Measurements from ENCODE around the gene COL4A4.

COL4A4 gene

DNA sequence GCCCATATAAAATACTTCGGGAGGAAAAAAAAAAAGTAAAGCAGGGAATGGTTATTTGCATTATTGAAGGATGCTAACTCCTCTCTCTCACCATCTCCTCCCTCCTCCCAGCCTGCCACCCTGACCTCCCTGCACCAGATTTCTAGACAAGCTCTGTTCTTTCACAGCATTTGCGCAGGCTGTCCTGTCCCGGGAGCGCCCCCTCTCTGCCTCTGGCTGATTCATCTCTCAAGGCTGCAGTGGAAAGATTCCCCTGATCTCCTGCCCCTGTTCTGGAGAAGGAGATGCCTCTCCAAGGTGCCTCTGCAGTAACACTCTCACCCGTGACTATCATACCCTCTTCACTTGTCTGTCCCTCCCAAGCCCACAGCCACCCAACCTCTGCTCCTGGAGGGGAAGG is 38.5 kb downstream of the COL4A4 start:
- ATAC-seq (replicated peaks; ENCODE audit: extremely low read depth, poor library complexity, severe bottlenecking) (no peak), DNase-seq (ENCODE audit: low spot score in 2 of 2) (no peak)
- Mint-ChIP-seq H3K9me3 (no peaks in the 10 kb centered on the region), H3K4me1 (peaks cover 4% of the 10 kb centered on the region), H3K36me3 (ENCODE audit: insufficient read depth) (no peaks in the 10 kb centered on the region), H3K27ac (ENCODE audit: low read depth) (no peak overlapping the region), H3K27me3 (peaks cover 55% of the 10 kb centered on the region), H3K4me3 (no peak overlapping the region)

DNA sequence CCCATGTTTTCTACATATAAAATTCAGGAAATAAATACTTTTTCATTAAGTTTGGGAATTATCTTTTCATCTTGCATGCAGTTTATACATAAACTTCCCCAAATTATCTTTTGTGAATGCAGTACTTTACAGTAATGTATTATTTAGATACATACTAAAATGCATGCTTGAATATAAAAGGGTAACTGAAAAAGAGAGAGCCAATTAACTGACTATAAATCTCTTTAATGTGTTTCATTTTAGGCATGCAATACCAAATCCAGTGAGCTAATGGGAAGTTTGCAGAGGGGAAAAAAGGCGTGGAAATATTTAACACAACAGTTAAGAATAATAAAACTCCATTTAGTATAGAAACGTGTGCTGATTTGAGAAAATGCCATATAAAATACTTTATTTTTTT is 39.2 kb downstream of the COL4A4 start:
- ATAC-seq (replicated peaks; ENCODE audit: extremely low read depth, poor library complexity, severe bottlenecking) (no peak), DNase-seq (ENCODE audit: low spot score in 2 of 2) (no peak)
- peaks cover 49% of the 10 kb centered on the region for H3K27me3 Mint-ChIP-seq
- H3K27ac Mint-ChIP-seq (ENCODE audit: low read depth): no peak overlapping the region
- no peaks in the 10 kb centered on the region for H3K9me3 Mint-ChIP-seq
- no peak overlapping the region for H3K4me3 Mint-ChIP-seq
- H3K4me1 Mint-ChIP-seq: peaks cover 4% of the 10 kb centered on the region
- no peaks in the 10 kb centered on the region for H3K36me3 Mint-ChIP-seq (ENCODE audit: insufficient read depth)

DNA sequence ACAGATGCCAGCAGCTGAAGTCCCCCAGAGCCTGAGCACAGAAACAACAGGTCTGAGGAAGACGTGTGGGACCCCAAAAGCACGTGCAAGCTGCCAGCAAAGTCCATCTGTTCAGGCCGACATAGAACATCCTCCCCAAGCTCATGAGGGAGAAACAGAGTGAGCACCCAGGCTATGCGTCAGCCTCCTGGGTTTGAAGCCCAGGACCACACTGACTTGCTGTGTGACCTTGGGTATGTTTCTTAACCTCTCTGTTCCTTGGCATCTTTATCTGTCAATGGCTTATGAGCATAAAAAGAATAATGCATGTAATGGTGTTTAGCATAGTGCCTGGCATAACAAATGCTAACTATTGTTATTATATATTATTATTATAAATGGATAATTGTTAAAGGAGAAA is 40.3 kb downstream of the COL4A4 start:
- DNase-seq (ENCODE audit: low spot score in 2 of 2): no peak
- no peaks in the 10 kb centered on the region for H3K36me3 Mint-ChIP-seq (ENCODE audit: insufficient read depth)
- H3K27me3 Mint-ChIP-seq: peaks cover 43% of the 10 kb centered on the region
- no peak overlapping the region for H3K27ac Mint-ChIP-seq (ENCODE audit: low read depth)
- H3K4me1 Mint-ChIP-seq: peaks cover 4% of the 10 kb centered on the region
- ATAC-seq (replicated peaks; ENCODE audit: extremely low read depth, poor library complexity, severe bottlenecking): no peak
- no peak overlapping the region for H3K4me3 Mint-ChIP-seq
- H3K9me3 Mint-ChIP-seq: no peaks in the 10 kb centered on the region

DNA sequence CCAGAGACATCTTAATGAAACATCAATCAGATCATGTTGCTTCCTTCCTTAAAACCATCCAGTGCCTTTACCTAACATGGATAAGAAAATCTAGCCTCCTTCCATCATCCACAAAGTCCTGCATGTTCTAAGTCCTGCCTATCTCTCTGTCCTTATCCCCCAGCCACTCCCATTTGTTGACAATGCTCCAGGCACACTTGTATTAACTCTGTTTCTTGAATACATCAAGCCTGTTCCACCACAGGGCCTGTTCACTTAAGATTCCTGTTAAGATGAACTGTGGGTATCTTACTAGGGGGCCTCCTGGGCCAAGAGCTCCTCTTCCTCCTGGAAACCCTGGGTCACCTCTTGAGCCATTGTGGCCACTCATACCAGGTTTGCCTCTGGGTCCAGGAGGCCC is 45.7 kb downstream of the COL4A4 start:
- Mint-ChIP-seq H3K27me3 (peaks cover 43% of the 10 kb centered on the region), H3K9me3 (no peaks in the 10 kb centered on the region), H3K4me3 (no peak overlapping the region), H3K4me1 (peaks cover 4% of the 10 kb centered on the region), H3K36me3 (ENCODE audit: insufficient read depth) (no peaks in the 10 kb centered on the region), H3K27ac (ENCODE audit: low read depth) (no peak overlapping the region)
- no peak for ATAC-seq (replicated peaks; ENCODE audit: extremely low read depth, poor library complexity, severe bottlenecking)
- DNase-seq (ENCODE audit: low spot score in 2 of 2): no peak

DNA sequence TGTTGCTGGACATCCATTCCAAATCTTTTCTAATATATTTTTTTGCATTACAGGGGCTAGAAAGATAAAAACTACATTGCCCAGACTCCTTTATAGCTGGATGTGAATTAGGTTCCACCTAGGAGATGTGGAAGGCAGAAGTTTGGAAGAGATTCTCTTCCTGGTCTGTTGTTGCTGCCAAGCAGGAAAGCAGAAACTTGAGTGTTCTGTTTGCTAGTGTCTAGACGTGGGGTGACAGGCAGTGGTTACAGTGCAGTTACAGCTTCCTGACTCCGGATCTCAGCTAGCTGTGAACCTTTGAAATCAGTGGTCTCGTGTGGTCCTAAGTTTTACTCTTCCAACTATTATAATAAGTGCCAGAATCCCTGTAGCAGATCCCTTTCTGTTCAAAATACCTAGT is 46.2 kb downstream of the COL4A4 start:
- Mint-ChIP-seq H3K4me1 (no peaks in the 10 kb centered on the region), H3K27me3 (peaks cover 43% of the 10 kb centered on the region), H3K36me3 (ENCODE audit: insufficient read depth) (no peaks in the 10 kb centered on the region), H3K9me3 (no peaks in the 10 kb centered on the region), H3K4me3 (no peak overlapping the region), H3K27ac (ENCODE audit: low read depth) (no peak overlapping the region)
- DNase-seq (ENCODE audit: low spot score in 2 of 2): no peak
- ATAC-seq (replicated peaks; ENCODE audit: extremely low read depth, poor library complexity, severe bottlenecking): no peak

DNA sequence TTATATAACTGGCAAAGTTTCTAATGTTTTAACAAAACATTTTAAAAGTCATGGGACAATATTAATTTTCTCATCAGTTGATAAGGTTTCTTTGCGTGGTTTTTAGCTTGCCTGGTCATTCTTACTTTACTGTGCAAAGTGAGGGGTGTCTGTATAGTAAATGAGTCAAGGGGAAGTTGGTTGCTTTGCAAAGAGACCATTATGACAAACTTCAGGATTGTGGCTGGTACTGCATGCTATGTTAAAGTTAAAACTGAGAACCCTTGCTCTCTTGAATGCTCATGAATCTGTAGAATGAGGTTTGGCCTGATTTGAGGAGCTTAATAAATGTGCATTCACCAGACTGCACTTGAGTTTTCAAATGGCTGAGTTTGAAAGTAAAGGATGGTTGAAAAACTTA is 47.0 kb downstream of the COL4A4 start:
- Mint-ChIP-seq H3K27me3 (peaks cover 48% of the 10 kb centered on the region), H3K4me3 (no peak overlapping the region), H3K27ac (ENCODE audit: low read depth) (no peak overlapping the region), H3K9me3 (no peaks in the 10 kb centered on the region), H3K4me1 (no peaks in the 10 kb centered on the region), H3K36me3 (ENCODE audit: insufficient read depth) (no peaks in the 10 kb centered on the region)
- DNase-seq (ENCODE audit: low spot score in 2 of 2) (no peak), ATAC-seq (replicated peaks; ENCODE audit: extremely low read depth, poor library complexity, severe bottlenecking) (no peak)

DNA sequence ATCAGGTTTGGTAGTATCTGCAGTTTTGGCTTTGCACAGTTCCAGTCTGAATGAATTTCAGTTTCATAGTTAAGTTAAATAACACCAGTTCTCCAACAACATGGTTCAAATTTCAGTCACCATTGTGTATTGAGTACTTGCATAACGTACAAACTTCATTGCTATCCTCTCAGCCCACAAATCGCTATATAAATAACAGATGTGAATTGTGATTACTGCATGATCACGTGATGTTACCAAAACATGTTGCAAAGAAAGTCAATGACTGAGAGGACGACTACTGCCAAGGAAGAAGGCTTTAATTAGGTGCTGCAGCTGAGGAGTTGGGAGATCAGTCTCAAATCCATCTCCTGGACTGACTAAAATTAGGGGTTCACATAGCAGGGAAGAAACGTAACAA is 48.2 kb downstream of the COL4A4 start:
- DNase-seq (ENCODE audit: low spot score in 2 of 2) (no peak), ATAC-seq (replicated peaks; ENCODE audit: extremely low read depth, poor library complexity, severe bottlenecking) (no peak)
- H3K27me3 Mint-ChIP-seq: peaks cover 42% of the 10 kb centered on the region
- no peak overlapping the region for H3K4me3 Mint-ChIP-seq
- H3K36me3 Mint-ChIP-seq (ENCODE audit: insufficient read depth): no peaks in the 10 kb centered on the region
- H3K4me1 Mint-ChIP-seq: no peaks in the 10 kb centered on the region
- H3K9me3 Mint-ChIP-seq: no peaks in the 10 kb centered on the region
- H3K27ac Mint-ChIP-seq (ENCODE audit: low read depth): no peak overlapping the region

DNA sequence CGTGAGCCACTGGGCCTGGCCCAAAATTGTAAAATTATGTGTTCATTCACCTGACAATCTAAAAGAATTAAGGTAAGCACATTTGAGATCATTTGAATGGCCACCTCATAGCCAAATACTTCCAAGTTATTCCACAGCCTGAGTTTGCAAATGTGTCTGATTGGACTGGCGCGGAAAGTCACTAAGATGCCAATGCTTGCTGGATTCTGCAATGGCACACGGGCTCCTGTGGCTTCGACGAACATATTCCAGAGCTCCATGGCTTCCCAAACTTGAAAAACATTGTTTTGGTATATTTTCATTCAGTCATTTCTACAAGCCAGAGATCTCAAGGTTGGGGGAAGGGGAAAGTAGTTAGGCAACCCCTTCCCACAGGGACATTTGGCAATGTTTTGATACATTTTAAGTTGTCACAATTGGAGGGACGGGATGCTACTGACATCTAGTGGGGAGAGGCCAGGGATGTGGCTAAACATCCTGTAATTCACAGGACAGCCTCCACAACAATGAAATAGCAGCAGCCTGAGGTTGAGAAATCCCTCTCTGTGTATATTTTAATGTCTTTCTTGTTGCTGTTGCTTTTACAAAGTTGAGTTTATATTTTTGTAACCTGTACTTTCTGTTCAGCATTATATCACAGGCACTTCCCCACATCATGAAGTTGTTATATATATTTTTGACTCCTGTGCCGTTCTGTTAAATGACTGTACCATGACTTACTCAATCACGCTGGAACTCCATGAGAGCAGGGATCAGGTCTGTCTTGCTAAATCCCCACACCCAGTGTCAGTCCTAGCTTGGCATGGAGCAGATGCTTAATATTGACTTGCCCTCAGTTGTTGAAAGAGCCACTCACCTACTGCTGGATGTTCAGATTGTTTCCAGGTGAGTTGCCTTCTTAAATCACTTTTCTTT is 56.9 kb downstream of the COL4A4 start:
- Mint-ChIP-seq H3K36me3 (ENCODE audit: insufficient read depth) (no peaks in the 10 kb centered on the region), H3K4me3 (no peak overlapping the region), H3K4me1 (no peaks in the 10 kb centered on the region), H3K27me3 (peaks cover 19% of the 10 kb centered on the region), H3K9me3 (no peaks in the 10 kb centered on the region), H3K27ac (ENCODE audit: low read depth) (no peak overlapping the region)
- DNase-seq (ENCODE audit: low spot score in 2 of 2) (no peak), ATAC-seq (replicated peaks; ENCODE audit: extremely low read depth, poor library complexity, severe bottlenecking) (no peak)

DNA sequence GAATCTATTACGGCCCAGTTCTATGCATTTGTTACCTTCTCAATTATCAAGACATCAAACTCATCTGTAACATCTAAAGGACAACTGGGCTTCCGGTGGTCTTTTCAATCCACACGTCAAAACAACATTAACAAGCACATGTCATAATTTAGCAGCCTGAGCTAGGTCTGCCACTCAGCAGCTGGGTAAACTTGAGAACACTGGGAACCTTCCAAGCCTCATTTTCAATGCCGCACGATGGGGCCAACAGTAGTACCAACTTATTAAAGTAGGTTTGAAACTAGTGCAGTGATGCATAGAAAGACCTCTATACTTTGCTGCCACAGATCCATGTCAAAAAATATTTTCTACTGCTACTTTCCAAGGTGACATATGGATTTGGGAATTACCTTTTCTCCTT is 60.4 kb downstream of the COL4A4 start:
- Mint-ChIP-seq H3K4me3 (no peak overlapping the region), H3K27me3 (peaks cover 23% of the 10 kb centered on the region), H3K27ac (ENCODE audit: low read depth) (no peak overlapping the region), H3K9me3 (no peaks in the 10 kb centered on the region), H3K4me1 (no peaks in the 10 kb centered on the region), H3K36me3 (ENCODE audit: insufficient read depth) (no peaks in the 10 kb centered on the region)
- DNase-seq (ENCODE audit: low spot score in 2 of 2): no peak
- ATAC-seq (replicated peaks; ENCODE audit: extremely low read depth, poor library complexity, severe bottlenecking): no peak

DNA sequence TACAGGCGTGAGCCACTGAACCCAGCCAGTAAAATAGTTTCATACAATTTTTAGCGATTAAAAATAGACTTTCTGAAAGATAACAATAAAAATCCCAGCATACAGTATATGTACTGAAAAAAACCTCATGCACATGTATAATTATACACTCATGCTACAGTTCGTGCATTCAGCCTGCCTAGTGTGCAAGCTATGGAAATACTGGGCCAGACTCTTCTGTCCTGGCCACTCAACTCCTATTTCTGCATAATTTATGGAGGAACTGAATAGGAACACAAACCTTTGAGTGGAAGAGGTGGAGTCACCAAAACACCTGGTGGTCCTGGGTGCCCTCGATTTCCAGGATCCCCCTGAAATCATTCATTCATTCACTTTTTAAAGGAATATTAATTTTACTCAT is 64.7 kb downstream of the COL4A4 start:
- DNase-seq (ENCODE audit: low spot score in 2 of 2) (no peak), ATAC-seq (replicated peaks; ENCODE audit: extremely low read depth, poor library complexity, severe bottlenecking) (no peak)
- Mint-ChIP-seq H3K4me3 (no peak overlapping the region), H3K4me1 (no peaks in the 10 kb centered on the region), H3K36me3 (ENCODE audit: insufficient read depth) (no peaks in the 10 kb centered on the region), H3K9me3 (no peaks in the 10 kb centered on the region), H3K27me3 (peaks cover 9% of the 10 kb centered on the region), H3K27ac (ENCODE audit: low read depth) (no peak overlapping the region)

DNA sequence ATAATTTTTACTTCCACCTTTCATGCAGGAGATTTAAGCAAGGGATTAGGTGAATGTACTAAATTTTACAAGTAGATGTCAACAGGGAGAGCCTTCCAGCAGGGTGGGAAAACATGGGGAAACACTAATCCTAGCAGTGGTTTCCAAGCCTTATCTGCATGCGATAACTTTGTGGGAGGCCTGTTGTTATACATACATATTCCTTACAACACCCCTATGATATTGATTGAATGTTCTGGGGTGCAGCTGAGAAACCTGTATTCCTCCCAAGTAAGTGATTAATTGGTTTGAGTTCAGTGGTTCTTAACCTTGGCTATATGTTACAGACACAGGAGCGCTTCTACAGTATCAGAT is 65.9 kb downstream of the COL4A4 start:
- Mint-ChIP-seq H3K9me3 (no peaks in the 10 kb centered on the region), H3K4me3 (no peak overlapping the region), H3K27me3 (peaks cover 9% of the 10 kb centered on the region), H3K4me1 (no peaks in the 10 kb centered on the region), H3K36me3 (ENCODE audit: insufficient read depth) (no peaks in the 10 kb centered on the region), H3K27ac (ENCODE audit: low read depth) (no peak overlapping the region)
- no peak for ATAC-seq (replicated peaks; ENCODE audit: extremely low read depth, poor library complexity, severe bottlenecking)
- DNase-seq (ENCODE audit: low spot score in 2 of 2): no peak

DNA sequence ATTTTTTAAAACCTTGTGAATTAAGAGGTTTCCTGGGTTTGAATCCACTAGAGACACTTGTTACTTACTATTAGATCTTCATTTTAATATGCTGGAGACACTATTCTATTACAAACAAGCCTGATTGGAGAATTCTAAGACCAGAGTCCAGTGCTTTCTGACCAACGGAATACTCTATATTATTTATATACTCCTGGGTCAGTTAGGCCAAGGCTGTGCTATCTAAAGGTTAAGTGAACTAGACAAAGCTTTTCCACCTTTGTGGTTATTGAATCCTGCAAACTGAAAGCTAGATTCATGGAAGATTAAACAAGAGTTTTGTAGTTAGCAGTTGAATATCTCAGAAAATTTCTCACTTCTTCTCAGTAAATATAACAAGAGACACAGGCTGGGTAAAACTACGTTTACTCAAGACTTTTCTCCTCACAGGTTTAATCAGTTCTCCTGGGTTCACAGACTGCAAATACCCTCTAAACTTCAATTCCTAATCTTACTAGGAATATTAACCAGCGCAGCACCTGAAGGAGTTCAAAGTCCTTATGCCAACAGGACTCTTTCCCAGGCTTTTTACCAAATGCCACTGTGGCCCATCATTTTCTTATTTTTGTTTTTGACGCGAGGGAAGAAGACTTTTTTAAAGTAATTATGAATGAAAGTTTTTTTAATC is 66.4 kb downstream of the COL4A4 start:
- Mint-ChIP-seq H3K4me3 (no peak overlapping the region), H3K27me3 (peaks cover 9% of the 10 kb centered on the region), H3K9me3 (no peaks in the 10 kb centered on the region), H3K36me3 (ENCODE audit: insufficient read depth) (no peaks in the 10 kb centered on the region), H3K27ac (ENCODE audit: low read depth) (no peak overlapping the region), H3K4me1 (no peaks in the 10 kb centered on the region)
- DNase-seq (ENCODE audit: low spot score in 2 of 2) (no peak), ATAC-seq (replicated peaks; ENCODE audit: extremely low read depth, poor library complexity, severe bottlenecking) (no peak)

DNA sequence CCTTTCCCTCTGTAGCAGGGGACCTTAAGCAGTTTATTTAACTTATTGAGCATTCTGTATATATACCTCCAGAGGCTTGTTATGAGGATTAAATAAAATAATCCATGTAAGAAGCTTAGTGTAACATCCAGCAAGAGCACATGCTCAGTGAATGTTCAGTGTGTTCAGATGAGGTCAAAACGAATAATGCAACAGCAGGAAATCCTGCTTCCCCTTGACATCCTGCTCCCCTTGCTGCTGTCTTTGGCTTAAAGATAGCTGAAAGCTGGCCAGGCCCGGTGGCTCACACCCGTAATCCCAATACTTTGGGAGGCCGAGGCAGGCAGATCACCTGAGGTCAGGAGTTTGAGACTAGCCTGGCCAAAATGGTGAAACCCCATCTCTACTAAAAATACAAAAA is 68.7 kb downstream of the COL4A4 start:
- no peaks in the 10 kb centered on the region for H3K9me3 Mint-ChIP-seq
- ATAC-seq (replicated peaks; ENCODE audit: extremely low read depth, poor library complexity, severe bottlenecking) (no peak), DNase-seq (ENCODE audit: low spot score in 2 of 2) (no peak)
- no peak overlapping the region for H3K4me3 Mint-ChIP-seq
- no peaks in the 10 kb centered on the region for H3K36me3 Mint-ChIP-seq (ENCODE audit: insufficient read depth)
- H3K27ac Mint-ChIP-seq (ENCODE audit: low read depth): no peak overlapping the region
- peaks cover 10% of the 10 kb centered on the region for H3K27me3 Mint-ChIP-seq
- no peaks in the 10 kb centered on the region for H3K4me1 Mint-ChIP-seq
